OCI-LY1 (cell line): ENCODE data around the gene ZNF438.

Experiments
- CTCF ChIP-seq: fragments of 200-600 bp; sonication (generic), shearing (Covaris generic); IDR thresholded peaks from 2 replicates; pipeline ENCODE4 v1.5.1; 2017; ENCODE audit warnings: mild to moderate bottlenecking, antibody characterized with exemption, low read length, moderate library complexity, mixed read lengths
- EZH2 ChIP-seq: fragments of 200-600 bp; sonication (generic), shearing (Covaris generic); IDR thresholded peaks from 2 replicates; pipeline ENCODE4 v1.8.0; 2017; ENCODE audit warnings: borderline replicate concordance, mixed run types, mild to moderate bottlenecking, antibody characterized with exemption, low read length, moderate library complexity, mixed read lengths

- TF ChIP-seq EZH2 (no peak), CTCF (no peak)
Observed at GRCh38 chr10:31014161-31014875, 17.3 kb downstream of the ZNF438 start.
